Coronary artery (tissue), 2 donors: ENCODE data around the gene RNGTT.

ENCODE experiments used
- DNase-seq: peaks from one replicate; pipeline ENCODE4 v3.0.0-alpha.2; 2017; ENCODE audit warnings: low spot score
- H3K27ac ChIP-seq, 2 donors: fragments of 200-600 bp; sonication (generic); one replicate each; pipeline ENCODE4 v1.5.1; 2016 to 2019
- H3K4me3 ChIP-seq: fragments of 200-600 bp; sonication (generic); 2 replicates; pipeline ENCODE4 v1.5.1; 2016; ENCODE audit warnings: mild to moderate bottlenecking, moderate library complexity
- CTCF ChIP-seq: fragments of 200-600 bp; sonication (generic); IDR thresholded peaks from one replicate; pipeline ENCODE4 v1.5.1; 2019; ENCODE audit warnings: antibody characterized with exemption

RNGTT gene

DNA sequence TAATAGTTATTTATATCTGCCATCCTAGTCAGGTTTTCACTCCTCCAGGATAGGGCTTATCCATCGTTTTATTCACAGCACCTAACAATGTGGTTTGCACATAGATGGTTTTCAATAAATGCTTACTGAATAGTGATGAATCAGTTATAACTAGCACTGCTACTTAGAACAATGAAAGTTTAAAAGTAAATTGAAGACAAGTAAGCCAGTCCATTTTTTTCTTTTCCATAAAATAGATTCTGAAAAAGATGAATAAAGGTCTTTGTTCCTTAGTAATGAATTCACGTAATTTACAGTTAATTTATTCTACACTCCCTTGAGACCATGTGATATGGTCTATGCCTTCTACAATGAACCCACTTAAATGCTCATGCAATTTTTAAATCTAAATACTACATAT lies 212.5 kb downstream of the RNGTT start:
- H3K27ac ChIP-seq, result no peak overlapping the region
- DNase-seq, result no peak
- no peak overlapping the region for H3K4me3 ChIP-seq
- TF ChIP-seq CTCF, result no peak

DNA sequence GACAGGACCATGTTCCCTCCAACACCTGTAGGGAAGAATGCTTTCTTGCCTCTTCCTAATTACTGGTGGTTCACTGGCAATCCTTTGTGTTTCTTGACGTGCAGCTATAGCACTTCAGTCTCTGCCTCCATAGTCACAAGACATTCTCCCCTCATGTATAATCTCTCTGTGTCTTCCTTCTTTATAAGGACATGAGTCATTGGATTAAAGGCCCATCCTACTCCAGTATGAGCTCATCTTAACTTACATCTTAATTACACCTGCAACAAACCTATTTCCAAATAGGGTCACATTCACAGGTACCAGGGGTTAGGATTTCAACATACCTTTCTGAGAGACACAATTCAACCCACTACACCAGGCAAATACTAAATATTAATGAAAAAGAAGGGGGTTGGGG lies 213.6 kb downstream of the RNGTT start:
- DNase-seq, result no peak
- Histone ChIP-seq H3K27ac (no peak overlapping the region), H3K4me3 (no peak overlapping the region)
- TF ChIP-seq CTCF, result no peak

DNA sequence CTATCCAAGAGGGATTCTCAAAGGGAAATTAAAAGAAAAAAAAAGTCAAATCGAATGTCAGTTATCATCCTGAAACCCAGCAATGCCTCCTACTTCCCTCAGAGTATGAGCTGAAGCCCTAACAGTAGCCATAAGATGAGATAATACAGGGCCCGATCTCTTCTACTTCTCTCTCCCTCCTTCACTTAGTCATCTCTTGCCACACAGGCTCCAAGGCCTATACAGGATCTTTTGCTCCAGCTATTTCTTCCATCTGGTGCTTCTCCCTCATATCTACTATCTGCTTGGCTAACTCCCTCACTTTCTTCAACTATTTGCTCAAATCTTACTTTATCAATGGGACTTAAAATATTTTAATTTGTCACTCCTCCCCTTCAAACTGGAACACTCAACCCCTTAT lies 215.3 kb downstream of the RNGTT start:
- TF ChIP-seq CTCF, result no peak
- no peak overlapping the region for H3K27ac ChIP-seq

DNA sequence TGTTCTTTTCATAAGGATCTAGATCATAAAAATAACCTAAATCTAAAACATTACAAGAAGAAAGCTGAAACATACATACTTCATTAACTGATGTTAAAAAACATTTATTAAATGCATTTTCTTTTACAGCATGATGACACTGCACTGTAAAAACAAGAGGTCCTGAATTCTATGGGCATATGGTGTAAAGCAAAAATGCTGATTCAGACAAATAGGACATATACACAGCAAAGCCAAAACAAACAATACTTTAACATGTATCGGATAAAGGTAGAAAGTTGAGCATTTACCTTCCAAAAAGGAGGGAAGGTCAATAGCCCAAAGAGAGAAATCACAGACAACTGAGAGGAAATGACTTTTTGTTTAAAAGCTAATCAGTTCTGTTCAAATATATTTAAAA lies 221.5 kb downstream of the RNGTT start:
- Histone ChIP-seq H3K4me3 (no peak overlapping the region), H3K27ac (no peak overlapping the region)
- no peak for TF ChIP-seq CTCF
- DNase-seq, result no peak

More for the DNA sequence above, 215.3 kb downstream of the RNGTT start:
- H3K4me3 ChIP-seq, result no peak overlapping the region
- DNase-seq, result no peak

DNA sequence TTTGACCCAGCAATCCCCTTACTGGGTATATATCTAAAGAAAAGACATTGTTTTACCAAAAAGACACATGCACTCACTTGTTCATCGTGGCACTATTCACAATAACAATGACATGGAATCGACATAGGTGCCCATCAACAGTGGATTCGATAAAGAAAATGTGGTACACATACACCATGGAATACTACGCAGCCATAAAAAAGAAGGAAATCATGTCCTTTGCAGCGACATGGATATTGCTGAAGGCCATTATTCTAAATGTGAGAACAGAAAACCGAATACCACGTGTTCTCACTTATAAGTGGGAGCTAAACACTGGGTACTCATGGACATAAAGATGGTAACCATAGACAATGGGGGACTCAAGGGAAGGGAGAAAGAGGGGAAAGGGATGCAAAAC lies 222.3 kb downstream of the RNGTT start:
- TF ChIP-seq CTCF, result no peak
- H3K4me3 ChIP-seq, result no peak overlapping the region
- no peak for DNase-seq
- no peak overlapping the region for H3K27ac ChIP-seq

GRCh38 chr6:88734544-88734943 lies 228.9 kb downstream of the RNGTT start:
- no peak overlapping the region for H3K4me3 ChIP-seq
- no peak for TF ChIP-seq CTCF
- no peak for DNase-seq
- no peak overlapping the region for H3K27ac ChIP-seq

- H3K4me3 ChIP-seq, result no peak overlapping the region
- DNase-seq, result no peak
- no peak overlapping the region for H3K27ac ChIP-seq
- TF ChIP-seq CTCF, result no peak
These were observed 232.8 kb downstream of the RNGTT start for GRCh38 chr6:88730611-88731011.
